ENCODE results near the gene HSPA14. TPM values are rescaled to one million over a fixed set of nuclear protein-coding genes. Genes with fewer than 3 reads are reported as not detected.

HSPA14 gene
- 10.4 TPM for total RNA-seq
- long read RNA-seq, transcript HSPA14-201 (14 exons, 1,904 nt) = major isoform, 8 of 13 reads
- long read RNA-seq, partial matches to known transcripts = 1 of 13 reads
- long read RNA-seq, other reads (novel, unspliced or antisense) = 3 of 13 reads

GRCh38 chr10:14837757-14838581 is at the start of gene HSPA14, which contains the start of the genes CDNF and MSANTD7:
HSPA14 (plus strand) TSS chr10:14838306; CDS start chr10:14838403, 97 bp downstream.
CDNF (minus strand) TSS chr10:14838037; CDS start chr10:14837946, 91 bp downstream.
MSANTD7 (plus strand) TSS chr10:14838306; CDS start chr10:14842285, 3,979 bp downstream.
- no peaks in the 10 kb centered on the region for H3K9me3 ChIP-seq
- peak within 1 kb of the TSS; percentile 73 for H3K4me3 ChIP-seq
- TF ChIP-seq CTCF (IDR thresholded peaks at IDR 0.05) = no peak
- DNase-seq = peak; percentile 99
- H3K27me3 ChIP-seq (ENCODE audit: low read depth) = no peaks in the 10 kb centered on the region
- peaks cover 18% of the 10 kb centered on the region for H3K4me1 ChIP-seq
- peak; percentile 98 to 99 for ATAC-seq
- H3K27ac ChIP-seq = peak within 1 kb of the TSS; percentile 89
- peaks cover 25% of the 10 kb centered on the region for H3K36me3 ChIP-seq
- intact Hi-C loops (cut with DNase I) = no loop called here

GRCh38 chr10:14798636-14799035 is 39.5 kb upstream of the HSPA14 start:
- H3K27ac ChIP-seq = no peak overlapping the region
- H3K36me3 ChIP-seq = no peaks in the 10 kb centered on the region
- no peaks in the 10 kb centered on the region for H3K9me3 ChIP-seq
- H3K27me3 ChIP-seq (ENCODE audit: low read depth) = no peaks in the 10 kb centered on the region
- intact Hi-C loops (cut with DNase I) = no loop called here
- TF ChIP-seq CTCF (IDR thresholded peaks at IDR 0.05) = no peak
- no peaks in the 10 kb centered on the region for H3K4me1 ChIP-seq
- H3K4me3 ChIP-seq = no peak overlapping the region
- no peak for ATAC-seq
- no peak for DNase-seq

GRCh38 chr10:14800397-14800796 is 37.7 kb upstream of the HSPA14 start:
- Histone ChIP-seq H3K36me3 (no peaks in the 10 kb centered on the region), H3K9me3 (no peaks in the 10 kb centered on the region), H3K27ac (no peak overlapping the region), H3K4me1 (no peaks in the 10 kb centered on the region), H3K27me3 (ENCODE audit: low read depth) (no peaks in the 10 kb centered on the region), H3K4me3 (no peak overlapping the region)
- ATAC-seq (no peak), DNase-seq (no peak)
- TF ChIP-seq CTCF (IDR thresholded peaks at IDR 0.05) = no peak
- intact Hi-C loops (cut with DNase I) = no loop called here

GRCh38 chr10:14801723-14802122 is 36.4 kb upstream of the HSPA14 start:
- ATAC-seq = peak in 1 of 2 donors; percentile 42
- no peak for DNase-seq
- Histone ChIP-seq H3K4me1 (no peaks in the 10 kb centered on the region), H3K27ac (no peak overlapping the region), H3K9me3 (no peaks in the 10 kb centered on the region), H3K36me3 (no peaks in the 10 kb centered on the region), H3K4me3 (no peak overlapping the region), H3K27me3 (ENCODE audit: low read depth) (no peaks in the 10 kb centered on the region)
- TF ChIP-seq CTCF (IDR thresholded peaks at IDR 0.05) = no peak
- intact Hi-C loops (cut with DNase I) = no loop called here

- Histone ChIP-seq H3K4me3 (no peak overlapping the region), H3K9me3 (no peaks in the 10 kb centered on the region), H3K4me1 (no peaks in the 10 kb centered on the region), H3K27me3 (ENCODE audit: low read depth) (no peaks in the 10 kb centered on the region), H3K36me3 (no peaks in the 10 kb centered on the region), H3K27ac (no peak overlapping the region)
- DNase-seq = no peak
- no peak for TF ChIP-seq CTCF (IDR thresholded peaks at IDR 0.05)
- intact Hi-C loops (cut with DNase I) = no loop called here
- no peak for ATAC-seq
Measured at GRCh38 chr10:14803827-14804226, 34.3 kb upstream of the HSPA14 start.

Data from lower lobe of right lung (tissue), 2 donors.